Superior temporal gyrus (tissue), 1 donor: Measurements from ENCODE around the gene PRRC2C.
A peak's percentile ranks its signal among the peaks of the same experiment; 100 is the strongest.
"Not testable (repeated sequence)": the region's sequence is repeated elsewhere in the genome, so short reads cannot be mapped to it uniquely, and the experiment has no call there.

ENCODE experiments used
- DNase-seq: peaks from one replicate; pipeline ENCODE4 v3.0.0-alpha.2; 2016; ENCODE audit errors: extremely low spot score

PRRC2C gene

DNA sequence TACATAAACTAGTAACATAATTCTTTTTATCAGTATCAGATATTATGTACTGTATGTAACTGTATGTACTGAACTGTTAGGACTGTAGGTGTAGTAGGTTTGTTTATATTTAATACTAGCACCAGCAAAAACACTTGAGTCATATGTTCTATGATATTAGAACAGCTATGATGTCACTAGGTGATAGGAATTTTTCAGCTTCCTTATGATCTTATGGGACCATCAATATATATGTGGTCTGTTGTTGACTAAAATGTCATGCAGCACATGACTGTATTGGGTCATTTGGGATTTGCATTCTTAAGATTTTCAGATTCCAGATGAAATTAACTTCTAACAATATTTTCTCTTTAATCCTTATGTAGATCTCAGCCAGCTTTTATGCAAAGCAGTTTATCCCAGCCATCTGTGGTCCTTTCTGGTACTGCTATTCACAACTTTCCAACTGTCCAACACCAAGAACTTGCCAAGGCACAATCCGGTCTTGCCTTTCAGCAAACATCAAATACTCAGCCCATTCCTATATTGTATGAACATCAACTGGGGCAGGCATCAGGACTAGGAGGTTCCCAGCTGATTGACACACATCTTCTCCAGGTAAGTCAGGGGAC lies 98.4 kb downstream of the PRRC2C start:
- DNase-seq: peak; percentile 56

DNA sequence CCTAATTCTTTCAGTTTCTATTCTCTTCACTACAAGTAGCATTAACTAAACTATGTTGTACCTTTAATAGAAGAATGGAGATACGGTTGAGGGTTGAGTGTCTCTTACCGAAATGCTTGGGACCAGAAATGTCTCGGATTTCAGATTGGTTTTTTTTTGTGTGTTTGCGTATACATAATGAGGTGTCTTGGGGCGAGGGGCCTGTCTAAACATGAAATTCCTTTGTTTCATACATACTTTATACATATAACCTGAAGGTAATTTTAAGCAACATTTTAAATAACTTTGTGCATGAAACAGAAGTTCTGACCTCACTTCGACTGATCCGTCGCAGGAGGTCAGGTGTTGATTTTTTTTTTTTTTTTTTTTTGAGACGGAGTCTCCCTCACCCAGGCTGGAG lies 100.4 kb downstream of the PRRC2C start:
- DNase-seq: no peak

DNA sequence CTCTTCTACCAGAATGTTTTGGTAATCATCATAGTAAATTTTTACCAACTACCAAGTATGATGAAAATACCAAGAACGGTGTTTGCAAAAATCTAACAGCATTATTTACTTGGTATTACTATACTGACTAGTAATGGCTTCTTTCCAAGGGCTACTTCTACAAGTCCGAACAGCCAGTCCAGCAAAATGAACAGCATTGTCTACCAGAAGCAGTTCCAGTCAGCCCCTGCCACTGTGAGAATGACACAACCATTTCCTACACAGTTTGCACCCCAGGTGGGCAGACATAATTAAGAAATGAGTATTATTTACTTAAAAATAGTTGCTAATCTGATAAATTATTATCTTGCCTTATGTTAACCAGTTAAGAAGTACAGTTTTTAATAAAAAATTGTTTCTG lies 102.9 kb downstream of the PRRC2C start:
- peak; percentile 44 for DNase-seq

DNA sequence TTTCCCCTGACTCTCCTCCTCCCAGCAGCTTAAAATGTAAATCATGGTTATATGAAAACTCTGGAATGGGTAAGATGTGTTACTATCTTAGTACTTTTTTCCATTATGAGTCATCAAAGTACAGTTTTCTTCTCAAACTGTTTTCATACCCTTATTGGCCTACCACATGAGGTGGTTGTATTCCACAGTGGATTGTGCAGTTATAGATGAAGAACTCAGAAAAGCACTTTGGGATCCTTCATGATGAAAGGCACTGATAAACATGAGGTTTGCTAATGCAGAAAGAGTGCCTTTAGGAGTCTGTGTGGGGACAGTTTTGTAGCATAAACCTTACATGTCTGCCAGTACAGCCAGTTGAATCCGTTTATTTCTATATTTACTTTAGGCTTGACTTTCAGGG lies 104.7 kb downstream of the PRRC2C start:
- DNase-seq: no peak

DNA sequence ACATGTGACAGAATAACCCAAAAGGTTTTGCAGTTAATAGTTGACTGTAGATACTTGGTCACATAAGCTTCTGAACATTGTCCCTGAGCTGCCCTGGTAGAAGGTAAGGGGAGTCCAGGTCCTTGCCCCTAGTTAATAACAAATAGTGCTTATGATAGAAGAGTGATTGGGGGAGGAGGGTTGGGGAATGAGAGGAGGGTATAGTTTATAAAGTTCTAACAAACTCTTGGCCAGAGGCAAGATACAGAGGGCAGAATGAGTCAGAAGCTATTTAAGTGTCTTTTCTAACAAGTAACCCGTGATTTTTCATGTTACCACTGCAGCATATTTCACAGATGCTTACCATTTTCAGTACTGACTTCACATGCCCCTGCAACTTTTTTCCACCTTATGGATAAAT lies 110.0 kb downstream of the PRRC2C start:
- DNase-seq: no peak

DNA sequence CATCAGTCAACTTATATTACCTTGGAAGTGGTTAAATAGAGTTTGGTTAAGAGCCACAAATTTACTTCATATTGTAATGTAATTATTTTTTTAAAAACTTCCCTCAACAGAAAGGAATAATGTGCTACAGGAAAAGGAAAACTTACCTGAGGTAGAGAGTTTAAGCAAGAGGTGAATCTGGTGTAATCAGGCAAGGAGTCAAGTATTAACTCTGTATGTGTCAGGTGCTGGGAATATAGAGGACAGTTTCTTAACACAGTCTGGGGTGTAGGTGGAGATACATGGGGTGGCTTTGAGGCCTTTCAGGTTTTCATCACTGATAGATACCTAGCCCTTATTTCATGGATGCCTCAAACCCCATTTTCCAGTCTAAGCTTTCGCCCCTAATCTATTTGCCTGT lies 110.8 kb downstream of the PRRC2C start:
- DNase-seq: no peak

DNA sequence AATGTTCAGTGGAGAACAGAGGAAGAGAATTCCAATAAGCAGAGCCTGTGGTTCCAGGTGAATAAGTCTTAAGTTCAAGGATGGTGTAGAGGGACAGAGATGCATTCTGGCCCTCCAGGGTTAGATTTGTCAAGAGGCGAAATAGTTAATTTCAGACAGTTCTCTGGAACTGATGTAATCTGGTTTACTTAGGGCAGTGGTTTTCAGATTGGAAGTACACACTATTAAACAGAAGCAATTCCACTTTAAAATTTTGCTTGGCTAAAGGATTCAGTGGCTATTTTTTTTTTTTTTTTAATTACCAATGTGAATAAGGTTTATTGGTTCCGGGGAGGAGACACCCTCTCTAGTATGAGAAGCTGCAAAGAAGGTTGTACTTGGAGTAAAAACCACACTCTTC lies 111.4 kb downstream of the PRRC2C start:
- DNase-seq: no peak

DNA sequence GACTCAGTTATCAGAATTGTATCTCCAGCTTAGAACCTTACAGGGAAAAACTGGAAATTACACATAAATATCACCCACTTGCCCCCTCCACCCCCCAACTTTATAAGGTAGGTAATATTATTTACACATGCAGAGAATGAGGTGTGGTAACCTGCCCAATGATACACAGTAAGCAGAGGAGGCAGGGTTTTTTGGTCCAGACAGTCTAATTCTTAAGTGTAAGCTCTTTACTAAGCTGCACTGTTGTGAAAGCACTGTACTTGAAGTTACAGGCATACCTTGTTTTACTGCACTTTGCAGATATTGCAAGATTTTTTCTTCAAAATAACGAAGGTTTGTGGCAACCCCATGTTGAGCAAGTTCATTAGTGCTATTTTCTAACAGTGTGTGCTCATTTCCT lies 111.9 kb downstream of the PRRC2C start:
- DNase-seq: no peak

DNA sequence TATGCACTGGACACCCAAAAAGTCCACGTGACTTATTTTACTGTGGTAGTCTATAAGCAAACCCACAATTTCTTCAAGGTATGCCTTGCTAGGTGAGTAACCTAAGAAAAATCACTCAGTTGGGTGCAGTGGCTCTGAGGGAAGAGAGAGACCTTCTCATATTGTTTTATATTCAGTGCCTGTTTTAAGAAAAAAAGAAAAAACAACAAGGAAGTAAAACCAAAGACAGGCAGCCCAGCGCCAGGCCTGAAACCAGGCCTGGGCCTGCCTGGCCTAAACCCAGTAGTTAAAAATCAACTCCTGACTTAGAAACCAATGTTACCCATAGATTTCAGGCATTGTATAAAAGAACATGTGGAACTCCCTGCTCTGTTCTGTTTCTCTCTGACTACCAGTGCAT lies 115.0 kb downstream of the PRRC2C start:
- not testable (repeated sequence) for DNase-seq

DNA sequence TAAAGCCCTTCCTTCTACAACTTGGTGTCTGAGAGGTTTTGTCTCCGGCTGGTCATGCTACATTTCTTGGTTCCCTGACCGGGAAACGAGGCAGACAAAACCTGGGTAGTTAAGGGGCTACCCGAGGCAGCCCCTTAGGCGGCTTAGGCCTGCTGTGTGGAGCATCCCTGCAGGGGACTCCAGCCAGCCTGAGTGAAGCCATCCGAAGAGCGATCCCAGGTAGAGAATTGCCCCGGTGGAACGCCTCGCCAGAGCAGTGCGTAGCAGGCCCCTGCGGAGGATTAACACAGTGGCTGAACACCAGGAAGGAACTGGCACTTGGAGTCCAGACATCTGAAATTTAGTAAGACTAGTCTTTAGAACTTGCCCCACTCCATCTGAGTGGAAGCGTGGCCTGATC lies 115.5 kb downstream of the PRRC2C start:
- DNase-seq: no peak

DNA sequence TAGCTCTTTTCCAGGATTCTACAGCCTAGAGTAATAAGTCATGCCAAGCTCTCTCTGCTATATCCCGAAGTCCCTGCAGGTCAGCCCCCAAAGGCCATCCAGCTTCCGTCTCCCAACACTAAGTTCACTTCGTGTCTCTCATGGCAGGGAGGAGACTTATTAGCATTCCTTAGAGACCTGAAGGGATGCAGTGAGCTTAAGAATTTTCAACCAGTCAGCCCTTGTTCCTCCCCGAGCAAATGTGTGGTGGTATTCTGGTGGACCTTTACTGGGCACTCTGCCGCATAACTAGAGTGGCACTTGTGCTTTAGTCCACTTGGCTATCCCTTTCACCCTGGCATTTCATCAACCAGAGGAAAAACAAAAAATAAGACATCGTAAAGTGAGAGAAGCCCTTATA lies 117.7 kb downstream of the PRRC2C start:
- not testable (repeated sequence) for DNase-seq

DNA sequence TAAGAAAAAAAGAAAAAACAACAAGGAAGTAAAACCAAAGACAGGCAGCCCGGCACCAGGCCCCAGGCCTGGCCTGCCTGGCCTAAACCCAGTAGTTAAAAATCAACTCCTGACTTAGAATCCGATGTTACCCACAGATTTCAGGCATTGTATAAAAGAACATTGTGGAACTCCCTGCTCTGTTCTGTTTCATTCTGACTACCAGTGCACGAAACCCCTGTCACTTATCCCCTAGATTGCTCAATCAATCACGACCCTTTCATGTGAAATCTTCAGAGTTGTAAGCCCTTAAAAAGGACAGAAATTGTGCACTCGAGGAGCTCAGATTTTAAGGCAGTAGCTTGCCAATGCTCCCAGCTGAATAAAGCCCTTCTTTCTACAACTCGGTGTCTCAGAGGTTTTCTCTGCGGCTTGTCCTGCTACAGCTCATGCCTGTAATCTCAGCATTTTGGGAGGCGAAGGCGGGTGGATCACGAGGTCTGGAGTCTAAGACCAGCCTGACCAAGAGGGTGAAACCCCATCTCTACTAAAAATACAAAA lies 121.1 kb downstream of the PRRC2C start:
- DNase-seq: no peak

DNA sequence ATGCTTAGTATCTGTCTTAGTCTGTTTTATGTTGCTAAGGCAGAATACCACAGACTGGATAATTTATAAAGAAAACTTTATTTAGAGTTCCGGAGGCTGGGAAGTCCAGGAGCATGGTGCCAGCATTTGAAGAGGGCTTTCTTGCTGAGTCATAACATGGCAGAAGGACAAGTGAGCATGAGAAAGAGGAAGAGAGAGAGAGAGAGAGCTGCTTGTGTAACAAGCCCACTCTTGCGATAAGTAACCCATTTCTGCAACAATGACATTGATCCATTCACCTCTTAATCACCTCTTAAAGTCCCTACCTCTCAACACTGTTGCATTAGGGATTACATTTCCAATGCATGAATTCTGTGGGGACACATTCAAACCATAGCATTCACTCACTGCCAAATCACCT lies 125.1 kb downstream of the PRRC2C start:
- DNase-seq: no peak

DNA sequence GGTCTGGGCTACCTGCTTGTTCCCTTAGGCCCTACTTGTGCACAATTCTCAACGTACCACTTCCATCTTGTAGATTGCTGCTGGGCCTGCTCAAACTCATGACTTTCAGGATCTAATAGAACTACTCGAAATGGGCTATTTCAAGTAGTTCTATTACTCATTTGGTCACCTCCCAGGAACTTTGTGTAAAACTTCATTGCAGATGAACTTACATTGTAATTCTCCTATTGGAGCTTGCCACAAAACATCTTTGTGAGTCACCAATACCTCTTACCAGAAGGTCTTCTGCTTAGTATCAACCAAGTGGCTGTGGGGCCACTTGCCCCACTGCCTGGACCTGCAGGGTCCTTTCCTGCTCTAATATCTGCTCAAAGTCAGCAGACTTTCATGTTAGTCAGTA lies 126.0 kb downstream of the PRRC2C start:
- no peak for DNase-seq

DNA sequence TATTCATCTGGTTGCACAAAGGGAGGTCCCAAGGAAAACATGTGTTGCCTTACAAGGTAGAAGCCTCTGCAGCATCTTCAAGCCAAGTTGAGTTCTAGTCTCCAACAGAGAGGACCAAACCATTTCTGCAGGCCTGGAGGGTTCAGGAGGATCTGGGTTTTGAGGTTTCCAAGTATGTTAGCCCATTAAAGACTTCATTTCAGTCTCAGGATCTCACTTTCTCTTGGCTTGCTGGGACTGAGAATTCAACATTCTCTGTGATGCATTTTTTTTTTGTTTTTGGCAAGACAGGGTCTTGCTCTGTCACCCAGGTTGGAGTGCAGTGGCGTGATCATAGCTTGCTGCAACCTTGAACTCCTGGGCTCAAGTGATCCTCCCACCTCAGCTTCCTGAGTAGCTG lies 128.0 kb downstream of the PRRC2C start:
- DNase-seq: no peak

DNA sequence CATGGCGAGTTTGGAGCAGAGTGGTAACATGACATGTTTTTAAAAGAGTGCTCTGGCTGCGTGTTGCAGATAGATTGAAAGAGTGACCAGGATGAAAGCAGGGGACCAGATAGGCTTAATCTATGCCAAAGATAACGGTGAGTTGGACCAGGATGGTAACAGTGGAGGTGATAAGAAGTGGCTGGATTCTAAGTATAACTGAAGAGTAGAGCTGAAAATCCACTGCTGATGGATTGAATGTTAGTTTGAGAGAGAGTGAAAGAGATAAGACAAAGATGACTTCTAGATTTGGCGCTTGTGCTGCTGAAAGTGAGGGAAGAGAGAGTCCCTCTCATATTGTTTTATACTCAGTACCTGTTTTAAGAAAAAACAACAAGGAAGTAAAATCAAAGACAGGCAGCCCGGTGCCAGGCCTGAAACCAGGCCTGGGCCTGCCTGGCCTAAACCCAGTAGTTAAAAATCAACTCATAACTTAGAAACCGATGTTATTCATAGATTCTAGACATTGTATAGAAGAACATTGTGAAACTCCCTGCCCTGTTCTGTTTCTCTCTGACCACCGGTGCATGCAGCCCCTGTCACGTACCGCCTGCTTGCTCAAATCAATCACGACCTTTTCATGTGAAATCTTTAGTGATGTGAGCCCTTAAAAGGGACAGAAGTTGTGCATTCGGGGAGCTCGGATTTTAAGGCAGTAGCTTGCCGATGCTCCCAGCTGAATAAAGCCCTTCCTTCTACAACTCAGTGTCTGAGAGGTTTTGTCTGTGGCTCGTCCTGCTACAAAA lies 130.0 kb downstream of the PRRC2C start:
- DNase-seq: not testable (repeated sequence)

DNA sequence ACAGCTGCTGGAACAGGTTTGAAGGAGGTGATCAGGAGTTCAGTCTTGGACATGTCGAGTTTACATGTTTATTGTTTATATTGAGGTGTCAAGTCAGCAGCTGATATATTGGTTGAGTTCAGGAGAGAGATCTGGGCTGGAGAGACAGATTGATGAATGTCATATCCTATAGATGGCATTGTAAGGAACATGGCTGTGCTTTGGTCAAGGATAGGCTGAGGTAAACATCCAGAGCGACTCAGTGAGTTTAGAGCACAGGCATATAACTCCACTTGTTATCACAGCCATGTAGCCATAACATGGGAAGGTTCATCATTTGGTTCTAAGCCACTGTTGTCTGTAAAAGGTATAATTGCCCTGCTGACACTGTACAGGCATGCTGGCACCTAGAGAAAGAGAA lies 131.3 kb downstream of the PRRC2C start:
- no peak for DNase-seq

DNA sequence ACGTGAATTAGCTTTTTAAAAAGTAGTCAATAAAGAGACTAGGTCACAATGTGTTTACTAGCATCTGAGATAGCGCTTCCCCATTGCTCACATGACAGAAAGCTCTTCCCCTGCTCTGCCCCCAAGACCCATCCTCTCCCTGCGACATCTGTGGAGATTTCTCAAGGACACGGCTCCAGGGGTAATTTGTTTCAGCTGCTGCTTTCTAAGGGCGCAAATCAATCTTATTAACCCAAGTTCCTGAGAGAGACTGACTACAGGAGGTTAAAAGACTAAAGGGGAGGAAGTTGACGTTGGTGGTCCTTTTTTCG lies 136.8 kb downstream of the PRRC2C start, which contains the start of gene MYOCOS:
Gene MYOCOS, plus strand, starts transcription at position 92 of the 311 bp plus-strand sequence. CDS start 1,641 bp downstream, outside the sequence.
- DNase-seq: no peak

DNA sequence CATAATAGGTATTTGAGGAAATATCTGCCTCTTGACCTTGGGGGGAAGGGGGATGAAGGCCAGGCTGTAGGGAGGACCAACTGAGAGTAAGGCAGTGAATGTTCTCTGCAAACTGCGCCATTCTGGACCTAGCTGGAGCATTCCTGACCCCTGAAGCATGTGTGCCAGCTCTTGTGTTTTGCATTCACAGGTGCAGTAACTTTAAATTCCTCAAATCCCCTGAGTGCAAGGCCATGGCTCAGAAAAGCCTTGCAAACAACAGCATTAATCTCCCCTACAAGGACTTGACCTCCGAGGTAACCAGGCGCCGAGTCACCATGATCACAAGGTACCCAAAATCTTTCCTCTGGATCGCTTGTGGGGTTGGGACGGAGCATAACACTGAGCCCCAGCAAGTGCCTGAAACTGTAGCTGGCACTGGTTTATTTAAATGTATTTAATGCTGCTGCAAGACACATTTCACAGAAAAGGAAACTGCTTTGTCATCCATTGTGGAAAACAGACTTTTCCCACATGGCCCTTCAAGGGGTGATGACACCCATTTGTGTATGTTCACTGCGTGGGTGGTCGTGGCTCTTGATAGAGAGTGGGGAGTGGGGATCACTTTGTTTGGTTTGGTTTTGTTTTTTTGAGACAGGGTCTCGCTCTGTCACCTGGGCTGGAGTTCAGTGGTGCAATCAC lies 138.5 kb downstream of the PRRC2C start:
- DNase-seq: no peak

DNA sequence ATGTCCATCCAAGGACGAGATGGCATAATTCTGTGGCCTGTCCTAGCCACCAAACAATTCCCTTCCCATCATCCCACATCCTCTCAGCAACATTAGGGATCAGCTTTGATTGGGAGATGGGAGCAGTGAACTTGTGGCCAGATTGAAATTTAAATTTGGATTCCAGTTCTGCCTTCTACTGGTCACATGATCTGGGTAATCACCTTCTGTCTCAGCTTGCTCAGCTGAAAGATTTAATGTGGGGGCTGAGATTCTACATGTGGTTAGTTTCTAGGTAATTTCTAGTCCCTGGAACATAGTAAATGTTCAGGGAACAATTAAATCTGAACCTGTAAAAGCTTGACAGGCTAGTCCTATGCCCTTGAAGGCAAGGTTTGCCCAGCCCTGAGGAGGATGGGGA lies 139.9 kb downstream of the PRRC2C start:
- DNase-seq: no peak

DNA sequence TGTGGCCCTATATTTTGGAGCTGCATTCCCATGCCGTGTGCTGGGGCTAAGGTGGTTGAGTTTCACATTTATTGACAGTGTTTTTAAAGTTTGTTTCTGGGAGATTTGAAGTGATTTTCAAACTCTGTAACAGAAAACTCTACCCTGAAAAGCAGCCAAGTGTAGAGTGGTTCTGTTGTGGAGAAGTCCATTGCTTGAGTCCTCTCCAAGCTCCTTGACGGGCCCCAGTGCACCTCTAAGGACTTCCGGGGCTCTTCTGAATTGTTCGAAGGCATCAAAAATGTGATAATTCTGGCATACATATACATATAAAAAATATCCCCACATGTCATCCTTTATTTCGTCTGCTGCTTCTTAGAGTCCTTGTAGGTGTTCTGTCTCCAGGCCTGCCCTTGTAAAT lies 141.7 kb downstream of the PRRC2C start:
- DNase-seq: no peak

DNA sequence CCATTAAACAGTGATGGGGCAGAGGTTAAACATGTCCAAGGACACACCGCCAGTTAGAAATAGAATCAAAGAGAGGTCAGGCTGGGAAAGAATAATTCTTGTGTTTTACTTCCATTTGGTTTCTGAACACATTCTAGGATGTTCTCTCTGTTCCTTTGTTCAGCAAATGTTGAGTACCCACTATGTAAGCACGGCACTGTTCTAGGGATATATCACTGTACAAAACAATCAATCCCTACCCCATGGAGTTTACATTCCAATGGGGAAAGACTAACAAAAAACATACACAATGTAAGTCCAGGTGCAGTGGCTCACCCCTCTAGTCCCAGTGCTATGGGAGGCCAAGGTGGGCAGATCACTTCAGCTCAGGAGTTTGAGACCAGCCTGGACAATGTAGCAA lies 142.9 kb downstream of the PRRC2C start:
- DNase-seq: no peak

DNA sequence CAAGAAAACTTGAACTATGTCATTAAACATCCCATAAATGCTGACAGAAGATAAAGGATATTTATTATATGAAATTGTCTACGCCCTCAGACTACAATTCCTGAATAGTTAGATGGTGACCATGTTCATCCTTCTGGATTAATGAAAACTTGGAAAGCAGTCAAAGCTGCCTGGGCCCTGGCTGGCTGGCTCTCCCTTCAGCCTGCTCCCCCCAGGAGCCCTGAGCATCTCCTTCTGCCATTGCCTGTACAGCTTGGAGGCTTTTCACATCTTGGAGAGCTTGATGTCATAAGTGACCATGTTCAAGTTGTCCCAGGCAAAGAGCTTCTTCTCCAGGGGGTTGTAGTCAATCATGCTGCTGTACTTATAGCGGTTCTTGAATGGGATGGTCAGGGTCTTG lies 150.3 kb downstream of the PRRC2C start:
- DNase-seq: no peak
